Astrocyte (in vitro differentiated cells and primary cell): ENCODE data around the gene MAPK12.

Experiments
- CTCF ChIP-seq: IDR thresholded peaks from 2 replicates; pipeline ENCODE4 v1.5.1; 2011; ENCODE audit warnings: low read depth, mild to moderate bottlenecking, inconsistent platforms, low read length, moderate library complexity; ENCODE audit not compliant: insufficient read depth
- EZH2 ChIP-seq: IDR thresholded peaks from 2 replicates; pipeline ENCODE4 v1.6.1; 2012; ENCODE audit warnings: mild to moderate bottlenecking, low read length, inconsistent platforms; ENCODE audit not compliant: insufficient read depth

GRCh38 chr22:50289151-50289941, 27.9 kb upstream of the MAPK12 start:
- TF ChIP-seq CTCF (no peak), EZH2 (no peak)
